DND-41 (cell line): ENCODE measurements around the gene ADARB2.

Source experiments
- ATAC-seq: fragments of 200-7000 bp; cut with Tn5 transposase; 3 replicates; pipeline ENCODE4 v1.9.1; 2021; ENCODE audit warnings: low read depth; ENCODE audit not compliant: insufficient read depth
- DNase-seq: peaks from one replicate; pipeline ENCODE4 v3.0.0-alpha.2; 2020
- H2AFZ ChIP-seq: 2 replicates; pipeline ENCODE4 v1.6.0; 2012; ENCODE audit warnings: low read depth, low read length
- H3K27ac ChIP-seq: 2 replicates; pipeline ENCODE4 v1.5.1; 2012; ENCODE audit warnings: low read length, inconsistent platforms
- H3K27me3 ChIP-seq: fragments of 200-600 bp; sonication (generic); 2 replicates; pipeline ENCODE4 v1.6.0; 2012; ENCODE audit warnings: low read length, mild to moderate bottlenecking, inconsistent platforms; ENCODE audit not compliant: insufficient read depth, poor library complexity
- H3K36me3 ChIP-seq: 2 replicates; pipeline ENCODE4 v1.5.1; 2012; ENCODE audit warnings: low read length, inconsistent platforms; ENCODE audit not compliant: insufficient read depth
- H3K4me1 ChIP-seq: 2 replicates; pipeline ENCODE4 v1.5.1; 2012; ENCODE audit warnings: mild to moderate bottlenecking, low read length; ENCODE audit not compliant: insufficient read depth
- H3K4me2 ChIP-seq: 2 replicates; pipeline ENCODE4 v1.6.0; 2012; ENCODE audit warnings: mild to moderate bottlenecking, moderate library complexity, low read length, inconsistent platforms; ENCODE audit not compliant: insufficient read depth
- H3K4me3 ChIP-seq, 2 experiments: fragments of 200-600 bp in 1 of 2; shearing (Covaris generic) in 1 of 2; 2 replicates each; pipeline ENCODE4 v1.5.1; 2012 to 2016; ENCODE audit warnings: inconsistent platforms in 2 of 2, low read length in 2 of 2, mild to moderate bottlenecking in 2 of 2, low read depth in 1 of 2, moderate library complexity in 1 of 2
- H3K79me2 ChIP-seq: 2 replicates; pipeline ENCODE4 v1.6.0; 2012; ENCODE audit warnings: low read length, inconsistent platforms; ENCODE audit not compliant: insufficient read depth
- H3K9ac ChIP-seq: 2 replicates; pipeline ENCODE4 v1.6.0; 2012; ENCODE audit warnings: low read depth, mild to moderate bottlenecking, inconsistent platforms, low read length, moderate library complexity
- H3K9me3 ChIP-seq: 2 replicates; pipeline ENCODE4 v1.5.1; 2012; ENCODE audit warnings: low read length, moderate library complexity, mild to moderate bottlenecking, inconsistent platforms; ENCODE audit not compliant: insufficient read depth, severe bottlenecking
- H4K20me1 ChIP-seq: 2 replicates; pipeline ENCODE4 v1.6.0; 2012; ENCODE audit warnings: low read length; ENCODE audit not compliant: insufficient read depth
- CTCF ChIP-seq: IDR thresholded peaks from 2 replicates; pipeline ENCODE4 v1.5.1; 2012; ENCODE audit warnings: borderline replicate concordance, low read length, moderate library complexity, mild to moderate bottlenecking; ENCODE audit not compliant: poor library complexity, severe bottlenecking; ENCODE audit errors: extremely low read depth
- EZH2 ChIP-seq: IDR thresholded peaks from 3 replicates; pipeline ENCODE4 v1.6.1; 2012; ENCODE audit warnings: borderline replicate concordance, low read depth, mild to moderate bottlenecking, moderate library complexity, low read length, inconsistent platforms; ENCODE audit not compliant: severe bottlenecking

ADARB2 gene

GRCh38 chr10:1747590-1748157 is 10.3 kb upstream of the ADARB2 start:
- H2AFZ ChIP-seq = no peak overlapping the region
- ATAC-seq (no peak), DNase-seq (no peak)
- no peaks in the 10 kb centered on the region for H3K4me1 ChIP-seq
- H3K9me3 ChIP-seq = peaks cover 19% of the 10 kb centered on the region
- H3K79me2 ChIP-seq = no peaks in the 10 kb centered on the region
- no peaks in the 10 kb centered on the region for H3K36me3 ChIP-seq
- H3K4me2 ChIP-seq = no peak overlapping the region
- H3K9ac ChIP-seq = no peak overlapping the region
- TF ChIP-seq EZH2 (no peak), CTCF (no peak)
- H3K4me3 ChIP-seq = no peak overlapping the region
- H3K27ac ChIP-seq = no peak overlapping the region
- H4K20me1 ChIP-seq = no peaks in the 10 kb centered on the region
- H3K27me3 ChIP-seq = no peaks in the 10 kb centered on the region

- Histone ChIP-seq H3K9me3 (peaks cover 19% of the 10 kb centered on the region), H3K9ac (no peak overlapping the region), H3K4me3 (no peak overlapping the region), H3K4me2 (no peak overlapping the region), H4K20me1 (no peaks in the 10 kb centered on the region), H3K36me3 (no peaks in the 10 kb centered on the region), H3K27me3 (no peaks in the 10 kb centered on the region), H2AFZ (no peak overlapping the region), H3K4me1 (no peaks in the 10 kb centered on the region), H3K27ac (no peak overlapping the region), H3K79me2 (no peaks in the 10 kb centered on the region)
- TF ChIP-seq EZH2 (no peak), CTCF (no peak)
- no peak for DNase-seq
- no peak for ATAC-seq
These were observed 9.5 kb upstream of the ADARB2 start for GRCh38 chr10:1746796-1747195.

GRCh38 chr10:1745780-1746456 is 8.6 kb upstream of the ADARB2 start:
- DNase-seq = no peak
- H3K4me1 ChIP-seq = 0 out of 2 replicates have a peak, but pooled peaks cover 6% of the 10 kb centered on the region
- H3K79me2 ChIP-seq = no peaks in the 10 kb centered on the region
- H3K9ac ChIP-seq = no peak overlapping the region
- no peaks in the 10 kb centered on the region for H3K27me3 ChIP-seq
- no peak overlapping the region for H3K27ac ChIP-seq
- no peaks in the 10 kb centered on the region for H3K36me3 ChIP-seq
- no peak overlapping the region for H3K4me3 ChIP-seq
- no peak overlapping the region for H2AFZ ChIP-seq
- H4K20me1 ChIP-seq = no peaks in the 10 kb centered on the region
- no peak overlapping the region for H3K4me2 ChIP-seq
- TF ChIP-seq EZH2 (no peak), CTCF (no peak)
- ATAC-seq = no peak
- H3K9me3 ChIP-seq = peaks cover 16% of the 10 kb centered on the region
